SIG-M5 (cell line): ENCODE data around the gene MS4A10.
"Not testable (repeated sequence)": the region's sequence is repeated elsewhere in the genome, so short reads cannot be mapped to it uniquely, and the experiment has no call there.

Source experiments
- DNase-seq: peaks from one replicate; lab custom pipeline; 2025; lab: John Stamatoyannopoulos, UW

MS4A10 gene

DNA sequence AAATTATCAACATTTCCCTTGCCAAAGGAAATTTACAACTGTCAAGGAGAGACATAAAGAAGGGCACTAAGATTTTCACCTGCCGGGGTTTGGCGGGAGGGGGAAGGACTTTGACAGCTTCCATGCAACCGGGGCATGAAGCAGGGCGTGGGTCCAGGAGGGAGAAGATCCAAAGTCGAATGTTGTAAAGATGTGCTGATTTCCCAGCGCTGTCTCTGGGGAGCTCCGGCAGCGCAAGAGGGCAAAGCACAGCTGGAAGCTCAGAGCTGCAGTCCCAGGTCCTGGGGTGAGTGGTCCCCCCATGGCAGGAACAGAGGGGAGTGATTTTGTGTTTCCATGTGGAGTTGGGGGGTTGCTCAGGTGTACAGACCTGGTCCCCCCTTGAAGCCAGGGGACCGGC is at the start of gene MS4A10:
Gene MS4A10, plus strand, starts transcription at position 198 of the 400 bp plus-strand sequence. CDS start 5,003 bp downstream, outside the sequence.
- no peak for DNase-seq

DNA sequence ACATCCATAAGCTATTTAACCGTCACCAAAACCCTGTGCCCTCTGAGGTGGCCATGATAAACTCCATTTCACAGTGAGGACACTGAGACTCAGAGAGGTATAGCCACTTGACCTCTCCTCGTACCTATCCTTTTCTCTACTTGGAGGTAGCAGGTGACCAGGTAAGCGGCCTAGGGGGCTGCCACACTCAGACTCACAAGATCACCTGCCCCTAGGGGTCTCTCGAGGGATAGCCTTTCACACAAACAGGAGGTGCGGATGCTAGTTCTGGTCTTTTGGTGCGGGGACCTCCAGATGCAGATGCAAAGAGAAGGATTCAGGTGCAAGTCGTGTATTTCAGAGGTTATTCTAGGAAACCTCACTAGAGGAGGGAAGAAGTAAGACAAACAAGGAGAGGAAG is 46.0 kb upstream of the MS4A10 start:
- no peak for DNase-seq

DNA sequence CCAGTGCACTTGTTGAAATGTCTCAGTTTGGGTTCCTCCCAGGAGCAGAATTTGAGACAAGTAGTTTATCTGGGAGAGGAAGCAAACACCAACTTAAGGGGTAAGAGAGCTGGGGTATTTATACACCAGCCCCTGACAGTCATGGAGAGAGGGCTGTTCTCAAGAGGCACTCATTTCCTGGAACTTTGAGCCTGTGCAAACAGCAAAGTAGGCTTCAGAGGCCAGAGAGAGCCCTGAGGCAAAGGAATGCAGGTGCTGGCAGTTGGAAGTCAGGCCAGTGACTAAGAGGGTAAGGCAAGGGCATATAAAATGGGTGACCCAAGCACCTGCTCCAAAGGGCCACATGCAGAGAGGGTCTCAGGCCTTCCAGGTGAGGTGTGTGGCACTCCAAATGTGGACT is 44.6 kb upstream of the MS4A10 start:
- DNase-seq = no peak

DNA sequence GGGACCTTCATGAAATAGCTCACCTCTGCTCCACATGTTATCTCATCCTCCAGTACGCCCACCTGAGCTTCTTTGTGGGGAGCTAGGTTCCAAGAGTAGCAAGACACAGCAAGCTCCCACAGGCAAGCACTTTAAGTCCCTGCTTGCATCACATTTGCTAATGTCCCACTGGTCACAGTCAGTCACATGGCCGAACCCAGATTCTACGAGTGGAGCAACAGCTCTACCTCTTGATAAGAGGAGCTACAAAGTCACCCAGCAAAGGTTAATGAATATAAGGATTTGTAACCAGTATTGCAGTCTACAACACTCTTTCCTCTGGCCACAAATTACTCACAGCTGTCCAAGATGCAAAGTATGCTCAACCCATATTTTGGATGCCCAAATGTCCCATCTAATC is 43.7 kb upstream of the MS4A10 start:
- no peak for DNase-seq

DNA sequence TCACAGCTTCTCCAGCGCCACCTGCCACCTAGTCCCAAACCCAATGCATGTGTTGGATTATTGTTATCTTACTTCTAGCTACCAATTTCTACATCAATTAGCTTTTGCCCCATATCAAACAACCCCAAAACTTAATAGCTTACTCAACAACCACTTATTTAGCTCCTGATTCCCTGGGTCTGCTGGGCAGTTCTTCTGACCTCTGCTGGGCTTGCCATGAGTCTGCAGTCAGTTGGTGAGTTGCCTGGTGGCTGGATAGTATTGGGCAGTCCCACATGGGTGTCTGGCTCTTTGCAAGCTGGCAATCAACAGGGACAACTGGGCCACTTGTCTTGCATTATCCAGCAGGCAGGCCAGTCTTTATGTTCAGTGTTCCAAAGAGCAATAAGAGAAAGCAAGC is 42.1 kb upstream of the MS4A10 start:
- DNase-seq = no peak

DNA sequence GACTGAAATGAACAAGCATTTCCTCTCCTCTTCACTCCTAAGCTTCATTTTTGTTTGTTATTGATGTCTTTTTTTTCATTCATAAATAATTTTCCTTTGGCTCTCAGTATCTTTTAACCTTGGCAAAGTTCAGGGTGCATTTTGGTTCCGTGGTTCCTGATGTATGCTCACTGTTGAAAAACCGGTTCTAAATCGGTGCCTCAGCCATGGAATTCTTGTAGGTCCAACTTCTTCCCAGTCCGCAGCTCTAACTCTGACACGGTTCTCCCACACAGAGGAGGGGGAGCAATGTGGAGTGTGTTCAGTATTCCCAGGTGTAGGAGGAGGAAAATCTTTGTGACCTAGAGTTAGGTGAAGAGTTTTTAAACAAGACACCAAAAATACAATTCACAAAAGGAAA is 41.0 kb upstream of the MS4A10 start:
- no peak for DNase-seq

DNA sequence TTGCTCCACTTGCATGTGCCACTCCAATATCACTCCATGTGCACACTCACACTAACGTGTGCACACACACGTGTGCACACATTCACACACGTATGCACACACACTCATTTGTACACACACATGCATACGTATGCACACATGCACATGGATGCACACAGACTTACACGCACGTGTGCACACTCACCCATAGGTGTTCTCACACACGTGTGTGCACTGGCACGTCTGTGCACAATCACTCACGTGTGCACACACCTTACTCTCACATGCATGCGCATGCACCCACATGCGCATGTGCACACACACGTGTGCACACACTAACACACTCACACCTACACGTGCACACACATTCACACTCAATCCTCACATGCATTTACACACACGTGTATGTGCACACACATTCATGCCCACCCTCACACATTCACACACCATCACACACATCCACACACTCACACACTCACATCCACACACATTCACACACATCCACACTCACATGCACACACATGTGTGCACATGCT is 37.7 kb upstream of the MS4A10 start:
- no peak for DNase-seq

DNA sequence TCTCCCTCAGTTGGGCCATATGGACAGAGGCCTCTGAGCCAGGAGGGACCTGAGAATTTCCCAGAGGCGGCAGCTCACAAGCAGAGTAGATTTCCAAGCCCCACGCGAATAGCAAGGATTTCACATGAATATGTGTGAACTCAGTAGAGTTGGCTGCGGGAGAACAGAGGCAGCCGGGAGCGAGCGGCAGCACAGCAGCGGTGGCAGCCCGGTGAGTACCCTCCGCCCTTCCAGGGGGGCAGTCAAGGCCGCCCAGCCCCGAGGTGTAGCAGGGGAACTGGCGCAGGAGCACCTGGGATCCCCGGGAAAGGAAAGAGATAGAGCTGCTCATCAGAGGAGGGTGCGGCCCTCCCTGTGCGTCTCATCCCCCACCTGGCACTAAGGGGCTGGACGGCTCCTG is 36.9 kb upstream of the MS4A10 start:
- DNase-seq = no peak

DNA sequence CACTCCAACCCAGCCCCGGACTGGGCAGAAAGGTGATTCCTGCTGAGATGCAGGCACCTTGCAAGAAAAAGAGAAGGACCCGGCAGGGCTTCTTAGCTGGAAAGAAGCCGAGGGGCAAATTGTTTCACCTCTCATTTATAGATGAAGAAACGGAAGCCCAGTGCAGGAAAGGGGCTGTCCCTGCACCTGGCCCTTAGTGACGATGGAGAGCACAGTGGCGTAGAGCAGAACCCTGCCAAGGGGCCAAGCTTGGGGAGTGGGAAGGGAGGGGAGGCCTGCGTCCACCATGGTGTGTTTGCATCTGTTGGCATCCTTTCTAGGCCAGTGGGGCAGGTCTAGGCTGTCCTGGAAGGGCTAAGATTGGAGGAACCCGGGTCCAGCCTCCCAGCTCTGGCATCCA is 36.3 kb upstream of the MS4A10 start:
- DNase-seq = no peak

DNA sequence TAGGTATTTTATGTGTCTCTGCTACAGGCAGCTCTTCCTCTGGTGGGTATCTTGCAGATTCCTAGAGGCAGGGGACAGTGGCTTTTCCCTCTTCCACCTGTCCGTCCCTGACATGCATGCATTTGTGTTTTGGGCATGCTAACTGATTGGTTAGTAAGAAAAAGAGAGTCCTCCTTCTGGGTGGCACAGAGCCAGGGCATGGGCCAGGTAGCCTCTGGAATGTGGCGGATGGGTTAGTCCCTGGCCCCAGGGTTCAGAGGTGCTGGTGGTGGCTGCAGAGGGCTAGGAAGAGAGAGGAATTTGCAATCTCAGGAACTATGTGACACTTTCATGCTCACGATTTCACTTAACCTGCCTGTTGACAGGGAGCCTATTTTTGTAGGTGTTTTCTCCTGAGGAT is 34.2 kb upstream of the MS4A10 start:
- DNase-seq = no peak

DNA sequence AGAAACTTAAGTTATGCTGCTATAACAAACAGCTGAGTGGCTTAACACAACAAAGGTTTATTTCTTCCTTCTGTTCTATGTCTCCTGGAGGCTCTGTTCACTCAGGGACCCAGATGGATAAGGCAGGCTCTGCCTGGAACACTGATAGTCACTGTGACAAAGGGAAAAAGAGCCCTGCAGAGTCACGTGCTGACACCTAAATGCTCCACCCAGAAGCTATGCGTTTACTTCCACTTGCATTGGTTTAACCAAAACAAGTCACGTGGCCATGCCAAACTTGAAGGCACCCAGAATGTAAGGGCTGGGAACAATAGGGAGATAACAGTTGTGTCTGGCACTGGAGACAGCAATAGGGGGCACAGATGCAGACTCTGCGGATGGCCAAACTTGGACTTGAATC is 31.8 kb upstream of the MS4A10 start:
- DNase-seq = no peak

DNA sequence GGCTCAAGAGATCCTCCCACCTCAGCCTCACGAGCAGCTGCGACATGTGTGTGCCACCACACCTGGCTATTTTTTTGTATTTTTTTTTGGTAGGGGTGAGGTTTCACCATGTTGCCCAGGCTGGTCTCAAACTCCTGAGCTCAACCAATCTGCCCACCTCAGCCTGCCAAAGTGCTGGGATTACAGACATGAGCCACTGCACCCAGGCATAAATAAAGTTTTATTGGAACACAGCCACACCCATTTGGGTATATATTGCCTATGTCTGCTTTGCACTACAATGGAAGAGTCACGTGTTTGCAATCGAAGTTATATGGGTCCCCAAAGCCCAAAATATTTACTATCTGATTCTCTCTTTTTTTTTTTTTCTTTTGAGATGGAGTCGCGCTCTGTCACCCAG is 30.2 kb upstream of the MS4A10 start:
- DNase-seq = no peak

DNA sequence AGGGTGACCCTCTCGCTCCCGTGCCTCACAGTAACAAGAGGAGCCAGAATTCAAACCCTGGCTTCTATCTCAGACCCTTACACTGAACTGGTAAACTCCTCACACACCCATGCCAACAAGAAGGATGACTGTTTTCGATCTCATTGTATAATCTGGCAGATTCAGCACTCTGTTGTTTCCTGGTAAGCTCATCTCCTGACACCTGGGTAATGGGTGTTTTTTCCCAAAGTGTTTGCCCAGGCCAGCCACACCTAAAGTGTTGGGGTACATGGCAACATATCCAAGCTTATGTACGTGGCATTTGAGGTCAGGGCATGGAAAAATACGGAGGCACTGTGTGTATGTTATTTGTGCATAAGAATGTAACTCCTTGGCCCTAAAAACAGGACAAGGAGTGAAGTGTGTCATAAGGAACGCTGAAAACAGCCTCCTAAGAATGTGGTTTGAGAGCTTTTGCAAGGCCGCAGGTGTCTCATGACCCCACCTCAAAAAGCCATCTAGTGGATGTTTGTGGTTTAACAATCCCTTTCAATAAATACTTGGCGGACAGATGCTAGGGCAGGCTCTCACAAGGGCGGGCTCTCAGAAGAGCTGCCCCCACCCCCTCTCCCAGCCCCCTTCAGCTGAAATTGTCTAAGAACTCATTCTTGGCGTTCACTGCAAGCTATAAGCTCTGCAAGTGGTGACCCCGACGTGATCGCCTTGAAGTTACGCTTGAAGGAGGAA is 28.7 kb upstream of the MS4A10 start, which contains the start of gene MS4A15:
Gene MS4A15, plus strand, starts transcription at position 561 of the 726 bp plus-strand sequence. CDS start 6,867 bp downstream, outside the sequence.
- no peak for DNase-seq

DNA sequence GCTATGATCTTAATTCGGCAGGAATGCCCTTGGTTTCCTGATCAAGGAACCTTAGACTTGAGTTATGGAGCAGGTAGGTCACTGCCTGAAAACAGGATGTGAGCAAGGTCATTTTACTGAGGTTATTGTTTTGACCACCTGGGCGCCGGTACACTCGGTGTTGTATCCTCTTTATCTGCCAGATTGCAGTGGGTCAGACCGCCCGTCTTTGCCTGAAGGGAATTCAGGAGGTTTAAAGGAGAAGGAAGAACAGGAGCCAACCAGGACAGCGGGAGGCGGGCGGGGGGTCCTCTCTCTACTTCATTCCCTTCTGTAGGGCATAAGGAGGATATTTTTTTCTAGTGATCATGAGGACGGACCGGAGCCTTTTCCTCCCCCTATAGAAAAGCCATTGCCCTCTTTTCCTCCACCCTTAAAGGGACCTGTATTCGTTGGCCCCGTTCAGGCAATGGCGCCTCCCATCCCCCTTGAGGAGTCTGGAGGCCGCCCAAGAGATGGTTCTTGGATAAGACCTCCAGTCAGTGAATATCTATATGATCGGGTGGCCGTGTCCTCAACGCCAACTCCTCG is 27.8 kb upstream of the MS4A10 start:
- DNase-seq = no peak

DNA sequence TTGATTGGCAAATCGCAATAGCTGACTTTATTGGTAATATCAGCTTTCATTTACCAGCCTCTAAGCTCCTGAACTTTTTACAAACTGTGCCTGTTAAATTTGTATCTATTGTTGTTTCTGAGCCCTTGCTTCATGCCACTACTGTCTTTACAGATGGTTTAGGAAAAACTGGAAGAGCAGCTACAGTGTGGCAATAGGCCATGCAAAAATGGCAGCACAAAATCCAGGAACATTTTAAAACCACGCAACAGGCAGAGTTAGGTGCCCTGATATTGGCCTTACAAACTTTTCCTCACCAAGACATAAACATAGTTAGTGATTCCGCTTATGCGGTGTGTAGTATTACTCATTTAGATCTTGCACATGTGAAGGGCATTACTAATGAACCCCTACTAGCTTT is 26.5 kb upstream of the MS4A10 start:
- not testable (repeated sequence) for DNase-seq

DNA sequence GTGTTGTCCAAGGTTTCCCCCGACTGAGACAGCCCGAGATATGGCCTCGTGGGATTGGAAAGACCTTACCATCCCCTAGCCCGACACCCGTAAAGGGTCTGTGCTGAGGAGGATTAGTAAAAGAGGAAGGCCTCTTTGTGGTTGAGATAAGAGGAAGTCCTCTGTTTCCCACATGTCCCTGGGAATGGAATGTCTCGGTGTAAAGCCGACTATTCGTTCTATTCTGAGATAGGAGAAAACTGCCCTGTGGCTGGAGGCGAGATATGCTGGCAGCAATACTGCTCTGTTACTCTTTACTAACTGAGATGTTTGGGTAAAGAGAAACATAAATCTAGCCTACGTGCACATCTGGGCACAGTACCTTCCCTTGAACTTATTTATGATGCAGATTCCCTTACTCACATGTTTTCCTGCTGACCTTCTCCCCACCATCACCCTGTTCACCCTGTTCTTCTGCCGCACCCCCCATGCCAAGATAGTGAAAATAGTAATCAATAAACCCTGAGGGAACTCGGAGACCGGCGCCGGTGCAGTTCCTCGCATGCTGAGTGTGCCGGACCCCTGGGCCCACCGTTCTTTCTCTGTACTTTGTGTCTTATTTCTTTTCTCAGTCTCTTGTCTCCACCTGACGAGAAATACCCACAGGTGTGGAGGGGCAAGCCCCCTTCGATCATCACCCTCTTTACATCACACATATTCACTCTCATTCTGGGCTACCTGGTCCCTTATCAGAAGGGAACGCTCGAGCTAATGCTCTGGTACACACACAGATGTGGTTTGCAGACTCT is 25.5 kb upstream of the MS4A10 start:
- not testable (repeated sequence) for DNase-seq

DNA sequence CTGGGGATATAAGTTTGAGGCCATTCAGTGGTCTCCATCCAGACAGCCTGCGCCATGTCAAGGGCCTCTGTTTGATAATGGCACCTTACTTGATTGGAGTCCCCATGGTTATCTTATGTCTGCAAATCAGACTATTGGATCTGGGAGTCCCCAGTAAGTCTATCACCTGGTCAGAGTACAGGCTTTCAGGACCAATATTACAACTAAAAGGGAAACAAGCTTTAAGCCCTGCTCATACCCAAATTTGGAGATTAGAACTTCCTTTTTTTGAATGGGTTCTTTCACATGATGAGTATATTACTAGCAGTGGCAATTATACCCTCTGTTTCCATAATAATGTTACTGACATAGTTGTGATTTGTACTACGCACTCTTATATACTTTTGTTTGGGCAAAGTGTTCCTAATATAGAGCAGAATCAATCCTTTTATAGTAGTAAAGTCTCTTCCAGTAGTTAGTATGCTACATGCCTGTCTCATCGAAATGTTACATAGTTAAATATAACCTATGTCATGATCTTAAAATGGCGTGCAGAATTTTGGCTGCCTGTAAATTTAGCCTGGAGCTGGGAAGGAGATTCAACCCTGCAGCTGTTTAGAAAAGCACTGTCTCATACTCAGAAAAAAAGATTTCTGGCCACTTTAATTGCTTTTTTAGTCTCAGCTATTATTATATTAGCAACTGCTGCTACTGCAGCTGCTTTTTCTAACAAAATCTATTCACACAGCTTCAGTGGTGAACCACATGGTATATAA is 23.5 kb upstream of the MS4A10 start:
- DNase-seq = no peak

DNA sequence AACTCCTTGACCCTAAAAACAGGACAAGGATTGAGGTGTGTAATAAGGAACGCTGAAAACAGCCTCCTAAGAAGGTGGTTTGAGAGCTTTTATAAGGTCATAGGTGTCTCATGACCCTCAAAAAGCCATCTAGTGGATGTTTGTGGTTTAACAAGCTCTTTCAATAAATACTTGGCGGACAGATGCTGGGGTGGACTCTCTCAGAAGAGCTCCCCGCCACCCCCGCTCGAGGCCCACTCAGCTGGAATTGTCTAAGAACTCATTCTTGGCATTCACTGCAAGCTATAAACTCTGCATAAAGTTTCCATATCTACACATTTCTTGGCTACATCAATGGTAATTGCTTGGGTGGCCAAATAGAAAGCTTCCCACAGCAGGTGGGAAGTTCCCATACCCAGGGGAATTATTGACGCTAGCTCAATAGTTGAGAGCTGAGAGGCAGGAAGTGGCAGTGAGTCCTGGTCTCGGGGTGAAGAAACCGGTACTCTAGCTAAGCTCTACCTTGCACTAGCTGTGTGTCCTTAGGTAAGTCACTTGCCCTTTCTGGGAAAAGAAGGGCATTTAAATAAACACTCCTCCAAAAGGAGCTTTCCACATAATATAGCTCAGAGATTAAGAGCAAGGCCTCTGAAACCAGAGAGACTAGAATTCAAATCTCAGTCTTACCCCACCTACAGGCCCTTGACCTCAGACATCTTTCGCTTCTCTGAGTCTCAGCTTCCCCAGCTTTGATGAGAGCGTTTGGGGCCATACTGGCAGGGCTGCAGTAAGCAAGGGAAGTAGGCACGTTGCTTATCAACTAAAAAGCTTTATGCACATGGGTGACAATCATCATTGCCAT is 22.1 kb upstream of the MS4A10 start:
- DNase-seq = no peak

DNA sequence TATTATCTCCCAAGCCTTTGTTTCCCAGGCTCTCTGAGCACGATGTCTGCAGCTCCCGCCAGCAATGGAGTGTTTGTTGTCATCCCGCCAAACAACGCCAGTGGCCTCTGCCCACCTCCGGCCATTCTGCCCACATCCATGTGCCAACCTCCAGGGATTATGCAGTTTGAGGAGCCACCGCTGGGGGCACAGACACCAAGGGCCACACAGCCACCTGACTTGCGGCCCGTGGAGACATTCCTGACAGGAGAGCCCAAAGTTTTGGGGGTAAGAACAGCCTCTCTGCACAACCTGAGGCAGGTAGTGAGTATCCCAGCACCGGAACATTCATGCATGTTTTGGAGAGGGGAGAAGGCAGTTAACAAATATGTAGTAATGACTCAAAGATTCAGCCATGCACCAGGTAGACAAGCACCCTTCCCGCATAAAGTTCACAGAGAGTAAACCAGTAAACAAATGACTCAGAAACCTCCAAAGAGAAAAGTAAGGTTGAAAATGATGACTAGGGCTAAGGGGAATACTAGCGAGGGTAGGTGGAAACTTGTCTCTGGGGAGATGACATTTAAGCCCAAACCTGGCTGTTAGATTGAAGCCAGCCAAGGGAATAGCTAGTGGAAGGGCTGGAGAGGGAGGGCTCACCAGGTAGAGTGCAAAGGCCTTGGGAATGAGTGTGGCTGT is 21.3 kb upstream of the MS4A10 start:
- no peak for DNase-seq

DNA sequence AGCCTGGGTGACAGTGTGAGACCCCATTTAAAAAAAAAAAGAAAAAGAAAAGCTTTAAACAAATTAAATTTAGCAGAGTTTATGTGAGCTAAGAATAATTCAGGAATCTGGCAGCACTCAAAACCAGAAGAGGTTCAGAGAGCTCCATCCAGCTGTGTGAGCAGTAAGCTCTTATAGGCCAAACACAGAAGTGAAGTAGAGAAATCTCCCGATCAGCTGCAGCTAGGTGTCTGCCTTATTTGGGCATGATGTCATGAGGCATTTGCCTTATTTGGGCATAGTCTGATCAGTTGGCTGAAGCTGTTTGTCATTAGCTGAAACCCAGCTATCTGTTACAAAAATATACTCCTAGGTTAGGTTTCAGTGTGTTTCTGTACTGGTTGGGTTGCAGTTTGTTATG is 20.3 kb upstream of the MS4A10 start:
- no peak for DNase-seq

DNA sequence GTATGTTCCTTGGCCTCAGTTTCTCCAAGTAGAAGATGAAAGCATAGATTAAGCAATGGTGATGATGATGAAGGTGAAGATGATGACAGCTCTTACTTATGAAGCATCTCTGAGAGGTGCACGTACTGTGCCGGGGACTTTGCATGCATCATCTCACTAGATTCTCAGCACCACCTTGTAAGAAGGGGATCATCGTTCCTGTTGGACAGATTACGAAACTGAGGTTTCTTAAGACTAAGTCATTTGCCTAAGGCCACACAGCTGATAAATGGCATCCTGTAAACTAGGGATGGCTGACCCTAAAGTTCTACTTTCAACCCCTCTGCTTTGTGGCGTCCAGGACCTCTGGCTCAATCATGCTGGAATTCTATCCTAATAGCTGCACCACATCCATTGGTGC is 19.8 kb upstream of the MS4A10 start:
- DNase-seq = no peak
